Activated CD4-positive, CD25-positive, alpha-beta regulatory T cell treated with anti-CD3 and anti-CD28 coated beads, Interleukin-2, amount 50 U/mL, for 24 hours (primary cell): Measurements from ENCODE around the gene HS1BP3.

Experiments
- ATAC-seq, 2 donors: fragments of 150-1000 bp; cut with Tn5 transposase; one replicate each; pipeline ENCODE4 v1.10.0; 2021; ENCODE audit warnings: mild to moderate bottlenecking in 1 of 2, moderate library complexity in 1 of 2

HS1BP3 gene

GRCh38 chr2:20627712-20628380, 23.1 kb downstream of the HS1BP3 start:
- ATAC-seq, result no peak

GRCh38 chr2:20626698-20627513, 24.0 kb downstream of the HS1BP3 start:
- no peak for ATAC-seq

- ATAC-seq, result no peak
These were observed 24.6 kb downstream of the HS1BP3 start for GRCh38 chr2:20626392-20626697.

GRCh38 chr2:20625491-20626391, 25.2 kb downstream of the HS1BP3 start:
- no peak for ATAC-seq

GRCh38 chr2:20624884-20625485, 25.9 kb downstream of the HS1BP3 start:
- ATAC-seq, result no peak

GRCh38 chr2:20624156-20624883, 26.6 kb downstream of the HS1BP3 start:
- no peak for ATAC-seq

- ATAC-seq, result no peak
These were observed 27.1 kb downstream of the HS1BP3 start for GRCh38 chr2:20623741-20624155.

- no peak for ATAC-seq
These were observed 27.7 kb downstream of the HS1BP3 start for GRCh38 chr2:20623241-20623640.

- ATAC-seq, result no peak
These were observed 28.2 kb downstream of the HS1BP3 start for GRCh38 chr2:20622731-20623130.

- no peak for ATAC-seq
These were observed 28.6 kb downstream of the HS1BP3 start for GRCh38 chr2:20622296-20622686.

GRCh38 chr2:20621366-20622295, 29.3 kb downstream of the HS1BP3 start:
- ATAC-seq, result no peak

- ATAC-seq, result no peak
These were observed 30.1 kb downstream of the HS1BP3 start for GRCh38 chr2:20620696-20621365.

GRCh38 chr2:20620271-20620681, 30.6 kb downstream of the HS1BP3 start:
- no peak for ATAC-seq

GRCh38 chr2:20619624-20620024, 31.3 kb downstream of the HS1BP3 start:
- ATAC-seq, result no peak

- ATAC-seq, result no peak
These were observed 31.9 kb downstream of the HS1BP3 start for GRCh38 chr2:20618886-20619521.

GRCh38 chr2:20618468-20618885, 32.4 kb downstream of the HS1BP3 start:
- ATAC-seq, result no peak

GRCh38 chr2:20617892-20618467, 32.9 kb downstream of the HS1BP3 start:
- no peak for ATAC-seq

GRCh38 chr2:20617081-20617575, 33.8 kb downstream of the HS1BP3 start:
- no peak for ATAC-seq

- no peak for ATAC-seq
These were observed 34.5 kb downstream of the HS1BP3 start for GRCh38 chr2:20616341-20616871.
